Measurements from ENCODE around the gene PHF24.

DNA sequence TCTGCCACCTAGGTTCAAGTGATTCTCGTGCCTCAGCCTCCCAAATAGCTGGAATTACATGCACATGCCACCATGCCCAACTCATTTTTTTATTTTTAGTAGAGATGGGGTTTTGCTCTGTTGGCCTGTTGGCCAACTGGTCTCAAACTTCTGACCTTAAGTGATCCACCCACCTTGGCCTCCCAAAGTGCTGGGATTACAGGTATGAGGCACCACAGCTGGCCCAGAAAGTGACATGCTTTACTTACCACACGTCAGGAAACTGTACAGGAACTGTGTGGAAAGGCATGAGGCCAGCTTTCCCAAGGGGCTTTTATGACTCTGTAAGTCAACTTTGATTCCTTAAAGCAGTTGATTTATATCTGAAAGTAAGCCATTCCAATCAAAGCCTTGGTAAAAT lies 56.4 kb downstream of the PHF24 start:
- TF ChIP-seq CTCF (IDR thresholded peaks at IDR 0.05) (no peak), POLR2A (IDR thresholded peaks at IDR 0.05) (no peak)

All from tibial nerve (tissue), 3 donors.